Measurements from ENCODE around the gene ZSWIM6.

DNA sequence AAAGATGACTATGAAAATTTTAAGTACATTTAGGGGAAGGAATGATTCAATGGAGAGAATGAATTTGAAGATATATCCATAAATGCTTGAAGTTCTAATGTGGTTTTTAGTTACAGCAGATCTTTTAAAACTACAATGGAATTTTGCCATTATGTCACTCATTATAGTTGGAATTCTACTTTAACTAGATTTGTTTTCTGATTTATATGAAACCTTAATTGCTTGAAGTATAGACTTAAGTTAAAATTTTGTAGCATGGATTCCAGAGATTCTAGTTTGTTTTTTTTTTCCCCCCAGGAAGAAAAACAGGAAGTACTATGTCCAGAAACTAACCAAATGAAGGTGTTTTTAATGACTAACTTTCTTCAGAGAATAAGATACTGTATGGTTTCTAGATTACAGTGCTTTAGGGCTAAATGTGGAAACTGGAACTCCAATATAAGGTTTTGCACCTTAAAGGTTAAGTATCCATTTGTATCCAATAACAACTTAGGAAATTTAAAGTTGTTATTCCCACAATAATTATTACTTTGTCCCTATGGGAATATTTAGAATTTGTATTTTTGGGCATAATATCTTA is 70.3 kb downstream of the ZSWIM6 start:
- TF ChIP-seq, protein P1, sequence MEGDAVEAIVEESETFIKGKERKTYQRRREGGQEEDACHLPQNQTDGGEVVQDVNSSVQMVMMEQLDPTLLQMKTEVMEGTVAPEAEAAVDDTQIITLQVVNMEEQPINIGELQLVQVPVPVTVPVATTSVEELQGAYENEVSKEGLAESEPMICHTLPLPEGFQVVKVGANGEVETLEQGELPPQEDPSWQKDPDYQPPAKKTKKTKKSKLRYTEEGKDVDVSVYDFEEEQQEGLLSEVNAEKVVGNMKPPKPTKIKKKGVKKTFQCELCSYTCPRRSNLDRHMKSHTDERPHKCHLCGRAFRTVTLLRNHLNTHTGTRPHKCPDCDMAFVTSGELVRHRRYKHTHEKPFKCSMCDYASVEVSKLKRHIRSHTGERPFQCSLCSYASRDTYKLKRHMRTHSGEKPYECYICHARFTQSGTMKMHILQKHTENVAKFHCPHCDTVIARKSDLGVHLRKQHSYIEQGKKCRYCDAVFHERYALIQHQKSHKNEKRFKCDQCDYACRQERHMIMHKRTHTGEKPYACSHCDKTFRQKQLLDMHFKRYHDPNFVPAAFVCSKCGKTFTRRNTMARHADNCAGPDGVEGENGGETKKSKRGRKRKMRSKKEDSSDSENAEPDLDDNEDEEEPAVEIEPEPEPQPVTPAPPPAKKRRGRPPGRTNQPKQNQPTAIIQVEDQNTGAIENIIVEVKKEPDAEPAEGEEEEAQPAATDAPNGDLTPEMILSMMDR (IDR thresholded peaks at IDR 0.05 in 4 of 5, conservative IDR thresholded peaks at IDR 0.05 in 1 of 5): no peak
- no peak for TF ChIP-seq POLR2A (IDR thresholded peaks at IDR 0.05)
